HK-2 (cell line): ENCODE measurements around the gene TKT.

ENCODE experiments used
- DNase-seq: peaks from one replicate; pipeline ENCODE4 v3.0.0-alpha.2; 2018; ENCODE audit not compliant: unreplicated experiment

The TKT gene

GRCh38 chr3:53239800-53240199 lies 16.0 kb downstream of the TKT start:
- DNase-seq, result no peak

- DNase-seq, result no peak
Observed at GRCh38 chr3:53238886-53239285, 16.9 kb downstream of the TKT start.

GRCh38 chr3:53238051-53238850 lies 17.6 kb downstream of the TKT start:
- peak; percentile 79 for DNase-seq

- DNase-seq, result peak; percentile 68
Observed at GRCh38 chr3:53236112-53236841, 19.5 kb downstream of the TKT start.

- no peak for DNase-seq
Observed at GRCh38 chr3:53235545-53235944, 20.3 kb downstream of the TKT start.

GRCh38 chr3:53234841-53235232 lies 21.0 kb downstream of the TKT start:
- DNase-seq, result no peak

GRCh38 chr3:53234130-53234840 lies 21.5 kb downstream of the TKT start:
- DNase-seq, result no peak

GRCh38 chr3:53232641-53233377 lies 23.0 kb downstream of the TKT start:
- no peak for DNase-seq

- DNase-seq, result no peak
Observed at GRCh38 chr3:53231532-53232511, 24.0 kb downstream of the TKT start.

- no peak for DNase-seq
Observed at GRCh38 chr3:53230789-53231188, 25.0 kb downstream of the TKT start.

- DNase-seq, result no peak
Observed at GRCh38 chr3:53230041-53230621, 25.7 kb downstream of the TKT start.

- no peak for DNase-seq
Observed at GRCh38 chr3:53229606-53230005, 26.2 kb downstream of the TKT start.

- no peak for DNase-seq
Observed at GRCh38 chr3:53229171-53229570, 26.7 kb downstream of the TKT start.

GRCh38 chr3:53227993-53228885 lies 27.6 kb downstream of the TKT start:
- DNase-seq, result no peak

- DNase-seq, result no peak
Observed at GRCh38 chr3:53226841-53227407, 28.9 kb downstream of the TKT start.

GRCh38 chr3:53226142-53226840 lies 29.5 kb downstream of the TKT start:
- DNase-seq, result no peak

- no peak for DNase-seq
Observed at GRCh38 chr3:53225651-53226050, 30.2 kb downstream of the TKT start.

GRCh38 chr3:53225181-53225580 lies 30.6 kb downstream of the TKT start:
- DNase-seq, result no peak
